DND-41 (cell line): Measurements from ENCODE around the gene SHOC2.
"Not testable (repeated sequence)": the region's sequence is repeated elsewhere in the genome, so short reads cannot be mapped to it uniquely, and the experiment has no call there.

Source experiments
- ATAC-seq: fragments of 200-7000 bp; cut with Tn5 transposase; 3 replicates; pipeline ENCODE4 v1.9.1; 2021; ENCODE audit warnings: low read depth; ENCODE audit not compliant: insufficient read depth
- DNase-seq: peaks from one replicate; pipeline ENCODE4 v3.0.0-alpha.2; 2020
- H2AFZ ChIP-seq: 2 replicates; pipeline ENCODE4 v1.6.0; 2012; ENCODE audit warnings: low read depth, low read length
- H3K27ac ChIP-seq: 2 replicates; pipeline ENCODE4 v1.5.1; 2012; ENCODE audit warnings: low read length, inconsistent platforms
- H3K27me3 ChIP-seq: fragments of 200-600 bp; sonication (generic); 2 replicates; pipeline ENCODE4 v1.6.0; 2012; ENCODE audit warnings: low read length, mild to moderate bottlenecking, inconsistent platforms; ENCODE audit not compliant: insufficient read depth, poor library complexity
- H3K36me3 ChIP-seq: 2 replicates; pipeline ENCODE4 v1.5.1; 2012; ENCODE audit warnings: low read length, inconsistent platforms; ENCODE audit not compliant: insufficient read depth
- H3K4me1 ChIP-seq: 2 replicates; pipeline ENCODE4 v1.5.1; 2012; ENCODE audit warnings: mild to moderate bottlenecking, low read length; ENCODE audit not compliant: insufficient read depth
- H3K4me2 ChIP-seq: 2 replicates; pipeline ENCODE4 v1.6.0; 2012; ENCODE audit warnings: mild to moderate bottlenecking, moderate library complexity, low read length, inconsistent platforms; ENCODE audit not compliant: insufficient read depth
- H3K4me3 ChIP-seq, 2 experiments: fragments of 200-600 bp in 1 of 2; shearing (Covaris generic) in 1 of 2; 2 replicates each; pipeline ENCODE4 v1.5.1; 2012 to 2016; ENCODE audit warnings: inconsistent platforms in 2 of 2, low read length in 2 of 2, mild to moderate bottlenecking in 2 of 2, low read depth in 1 of 2, moderate library complexity in 1 of 2
- H3K79me2 ChIP-seq: 2 replicates; pipeline ENCODE4 v1.6.0; 2012; ENCODE audit warnings: low read length, inconsistent platforms; ENCODE audit not compliant: insufficient read depth
- H3K9ac ChIP-seq: 2 replicates; pipeline ENCODE4 v1.6.0; 2012; ENCODE audit warnings: low read depth, mild to moderate bottlenecking, inconsistent platforms, low read length, moderate library complexity
- H3K9me3 ChIP-seq: 2 replicates; pipeline ENCODE4 v1.5.1; 2012; ENCODE audit warnings: low read length, moderate library complexity, mild to moderate bottlenecking, inconsistent platforms; ENCODE audit not compliant: insufficient read depth, severe bottlenecking
- H4K20me1 ChIP-seq: 2 replicates; pipeline ENCODE4 v1.6.0; 2012; ENCODE audit warnings: low read length; ENCODE audit not compliant: insufficient read depth
- CTCF ChIP-seq: IDR thresholded peaks from 2 replicates; pipeline ENCODE4 v1.5.1; 2012; ENCODE audit warnings: borderline replicate concordance, low read length, moderate library complexity, mild to moderate bottlenecking; ENCODE audit not compliant: poor library complexity, severe bottlenecking; ENCODE audit errors: extremely low read depth
- EZH2 ChIP-seq: IDR thresholded peaks from 3 replicates; pipeline ENCODE4 v1.6.1; 2012; ENCODE audit warnings: borderline replicate concordance, low read depth, mild to moderate bottlenecking, moderate library complexity, low read length, inconsistent platforms; ENCODE audit not compliant: severe bottlenecking

SHOC2 gene

DNA sequence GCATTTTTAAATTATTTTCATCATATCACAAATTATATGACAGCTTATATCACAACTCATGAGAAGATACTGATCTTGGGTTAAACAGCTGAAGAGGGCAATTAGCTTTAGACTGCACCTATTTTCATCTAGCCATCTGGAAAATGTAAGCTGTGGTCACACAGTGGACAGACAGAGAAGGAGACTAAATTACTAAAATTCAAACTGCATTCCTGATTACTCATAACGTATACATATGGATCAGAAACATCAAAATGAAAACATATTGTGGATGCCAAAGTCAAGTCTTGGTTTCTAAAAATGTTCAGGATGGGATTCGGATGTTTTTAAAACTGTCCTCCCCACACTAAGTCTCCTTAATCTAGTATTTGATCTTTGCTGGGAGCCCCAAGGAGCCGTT, 7.0 kb upstream of the SHOC2 start:
- Histone ChIP-seq H3K27me3 (no peaks in the 10 kb centered on the region), H3K4me2 (no peak overlapping the region), H3K9ac (no peak overlapping the region), H2AFZ (no peak overlapping the region), H3K79me2 (peaks cover 3% of the 10 kb centered on the region; the same call in 1 of the 2 replicates), H3K9me3 (no peaks in the 10 kb centered on the region), H3K4me3 (no peak overlapping the region), H3K36me3 (no peaks in the 10 kb centered on the region), H3K4me1 (peaks cover 4% of the 10 kb centered on the region; the same call in 1 of the 2 replicates), H3K27ac (no peak overlapping the region), H4K20me1 (no peaks in the 10 kb centered on the region)
- no peak for DNase-seq
- no peak for ATAC-seq
- TF ChIP-seq EZH2 (no peak), CTCF (no peak)

DNA sequence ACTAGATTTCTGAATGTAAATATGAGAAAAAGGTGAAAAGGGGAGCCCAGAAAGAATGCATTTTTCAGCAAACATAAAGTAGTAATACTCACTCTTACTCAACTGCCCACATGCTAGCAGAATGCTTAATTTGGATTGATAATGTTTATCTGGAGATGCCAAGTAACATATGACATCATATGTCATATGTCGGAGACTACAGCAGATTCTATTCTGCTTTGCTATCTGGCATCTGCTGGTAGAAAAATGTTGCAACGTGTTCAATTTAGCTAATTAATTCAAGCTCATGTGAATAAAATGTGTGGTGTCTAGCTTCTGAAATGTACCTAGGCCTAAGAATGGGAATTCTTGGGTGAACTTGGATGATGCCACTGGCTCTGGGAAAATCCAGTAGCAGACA, 5.0 kb upstream of the SHOC2 start:
- no peak for TF ChIP-seq CTCF
- H3K27ac ChIP-seq: no peak overlapping the region
- no peak for ATAC-seq
- no peak for DNase-seq
- no peak overlapping the region for H3K4me2 ChIP-seq
- peaks cover 14% of the 10 kb centered on the region; the same call in 1 of the 2 replicates for H3K4me1 ChIP-seq
- H3K9ac ChIP-seq: no peak overlapping the region
- peaks cover 11% of the 10 kb centered on the region for H3K79me2 ChIP-seq
- no peaks in the 10 kb centered on the region for H3K27me3 ChIP-seq
- no peaks in the 10 kb centered on the region for H3K36me3 ChIP-seq
- no peaks in the 10 kb centered on the region for H4K20me1 ChIP-seq
- no peak overlapping the region for H3K4me3 ChIP-seq
- no peak overlapping the region for H2AFZ ChIP-seq
- H3K9me3 ChIP-seq: no peaks in the 10 kb centered on the region

DNA sequence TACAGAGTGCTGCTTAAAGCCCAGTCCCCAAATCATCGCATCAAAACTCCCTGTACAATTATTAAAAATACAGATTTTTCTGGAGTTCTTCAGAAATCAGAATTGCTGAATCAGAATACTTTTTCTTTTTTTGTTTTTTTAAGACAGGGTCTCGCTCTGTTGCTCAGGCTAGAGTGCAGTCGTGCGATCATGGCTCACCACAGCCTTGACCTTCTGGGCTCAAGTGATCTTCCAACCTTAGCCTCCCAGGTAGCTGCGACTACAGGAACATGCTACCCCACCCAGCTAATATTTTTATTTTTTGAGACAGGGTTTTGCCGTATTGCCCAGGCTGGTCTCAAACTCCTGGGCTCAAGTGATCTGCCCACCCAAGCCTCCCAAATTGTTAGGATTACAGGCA, 4.4 kb upstream of the SHOC2 start:
- H3K27me3 ChIP-seq: no peaks in the 10 kb centered on the region
- peaks cover 14% of the 10 kb centered on the region; the same call in 1 of the 2 replicates for H3K4me1 ChIP-seq
- no peak overlapping the region for H3K9ac ChIP-seq
- no peak overlapping the region for H3K4me3 ChIP-seq
- H3K27ac ChIP-seq: no peak overlapping the region
- H4K20me1 ChIP-seq: peaks cover 1% of the 10 kb centered on the region; the same call in 1 of the 2 replicates
- H3K79me2 ChIP-seq: peaks cover 17% of the 10 kb centered on the region
- H2AFZ ChIP-seq: no peak overlapping the region
- DNase-seq: no peak
- no peak overlapping the region for H3K4me2 ChIP-seq
- ATAC-seq: no peak
- no peak for TF ChIP-seq CTCF
- TF ChIP-seq EZH2: no peak
- H3K9me3 ChIP-seq: no peaks in the 10 kb centered on the region
- H3K36me3 ChIP-seq: no peaks in the 10 kb centered on the region

- not testable (repeated sequence) for H3K4me3 ChIP-seq, H3K9me3 ChIP-seq, H3K4me2 ChIP-seq, H3K9ac ChIP-seq, ATAC-seq, H2AFZ ChIP-seq, H3K36me3 ChIP-seq, H3K27ac ChIP-seq, H4K20me1 ChIP-seq, H3K27me3 ChIP-seq, DNase-seq
- Histone ChIP-seq H3K4me1 (peaks cover 15% of the 10 kb centered on the region; the same call in 1 of the 2 replicates), H3K79me2 (peaks cover 23% of the 10 kb centered on the region)
Measured at GRCh38 chr10:110915600-110915999, 3.8 kb upstream of the SHOC2 start.
